ENCODE data around the gene DPF3.

Gene DPF3

GRCh38 chr14:72688990-72689671 is 204.8 kb downstream of the DPF3 start:
- H3K4me3 ChIP-seq (ENCODE audit: low read depth, low read length): no peak overlapping the region

- no peak overlapping the region for H3K4me3 ChIP-seq (ENCODE audit: low read depth, low read length)
Measured at GRCh38 chr14:72686832-72687231, 207.1 kb downstream of the DPF3 start.

GRCh38 chr14:72686101-72686500 is 207.8 kb downstream of the DPF3 start:
- H3K4me3 ChIP-seq (ENCODE audit: low read depth, low read length): no peak overlapping the region

GRCh38 chr14:72685456-72685855 is 208.4 kb downstream of the DPF3 start:
- no peak overlapping the region for H3K4me3 ChIP-seq (ENCODE audit: low read depth, low read length)

GRCh38 chr14:72683787-72684186 is 210.1 kb downstream of the DPF3 start:
- H3K4me3 ChIP-seq (ENCODE audit: low read depth, low read length): no peak overlapping the region

GRCh38 chr14:72682188-72682587 is 211.7 kb downstream of the DPF3 start:
- no peak overlapping the region for H3K4me3 ChIP-seq (ENCODE audit: low read depth, low read length)

- no peak overlapping the region for H3K4me3 ChIP-seq (ENCODE audit: low read depth, low read length)
Measured at GRCh38 chr14:72680853-72681640, 212.9 kb downstream of the DPF3 start.

- no peak overlapping the region for H3K4me3 ChIP-seq (ENCODE audit: low read depth, low read length)
Measured at GRCh38 chr14:72679536-72680151, 214.3 kb downstream of the DPF3 start.

GRCh38 chr14:72679141-72679535 is 214.8 kb downstream of the DPF3 start:
- H3K4me3 ChIP-seq (ENCODE audit: low read depth, low read length): no peak overlapping the region

GRCh38 chr14:72678356-72678755 is 215.5 kb downstream of the DPF3 start:
- H3K4me3 ChIP-seq (ENCODE audit: low read depth, low read length): no peak overlapping the region

GRCh38 chr14:72677664-72678063 is 216.2 kb downstream of the DPF3 start:
- no peak overlapping the region for H3K4me3 ChIP-seq (ENCODE audit: low read depth, low read length)

GRCh38 chr14:72675126-72675525 is 218.8 kb downstream of the DPF3 start:
- H3K4me3 ChIP-seq (ENCODE audit: low read depth, low read length): no peak overlapping the region

- no peak overlapping the region for H3K4me3 ChIP-seq (ENCODE audit: low read depth, low read length)
Measured at GRCh38 chr14:72673179-72673578, 220.7 kb downstream of the DPF3 start.

- H3K4me3 ChIP-seq (ENCODE audit: low read depth, low read length): no peak overlapping the region
Measured at GRCh38 chr14:72666610-72667009, 227.3 kb downstream of the DPF3 start.

GRCh38 chr14:72665259-72665658 is 228.6 kb downstream of the DPF3 start:
- no peak overlapping the region for H3K4me3 ChIP-seq (ENCODE audit: low read depth, low read length)

GRCh38 chr14:72664651-72665050 is 229.2 kb downstream of the DPF3 start:
- H3K4me3 ChIP-seq (ENCODE audit: low read depth, low read length): no peak overlapping the region

GRCh38 chr14:72663956-72664650 is 229.8 kb downstream of the DPF3 start:
- no peak overlapping the region for H3K4me3 ChIP-seq (ENCODE audit: low read depth, low read length)

- H3K4me3 ChIP-seq (ENCODE audit: low read depth, low read length): no peak overlapping the region
Measured at GRCh38 chr14:72663076-72663487, 230.8 kb downstream of the DPF3 start.

GRCh38 chr14:72662214-72662613 is 231.7 kb downstream of the DPF3 start:
- H3K4me3 ChIP-seq (ENCODE audit: low read depth, low read length): no peak overlapping the region

GRCh38 chr14:72657214-72657921 is 236.5 kb downstream of the DPF3 start:
- H3K4me3 ChIP-seq (ENCODE audit: low read depth, low read length): no peak overlapping the region

GRCh38 chr14:72653026-72653425 is 240.9 kb downstream of the DPF3 start:
- H3K4me3 ChIP-seq (ENCODE audit: low read depth, low read length): no peak overlapping the region

Measured in iPS-11a (cell line).